Progenitor cell of endocrine pancreas (in vitro differentiated cells): Measurements from ENCODE around the gene TXNDC11. TPM values are rescaled to one million over a fixed set of nuclear protein-coding genes. Genes with fewer than 3 reads are reported as not detected.

ENCODE experiments used
- DNase-seq: peaks from one replicate; pipeline ENCODE4 v3.0.0; 2021; ENCODE audit warnings: low spot score; ENCODE audit not compliant: unreplicated experiment
- H3K27ac Mint-ChIP-seq: 2 replicates; pipeline ENCODE4 v1.8.0; 2021; ENCODE audit warnings: mild to moderate bottlenecking, moderate library complexity, mixed read lengths
- H3K27me3 Mint-ChIP-seq: 2 replicates; pipeline ENCODE4 v1.8.0; 2021; ENCODE audit warnings: mixed read lengths
- H3K36me3 Mint-ChIP-seq: 2 replicates; pipeline ENCODE4 v1.8.0; 2022; ENCODE audit warnings: mixed read lengths; ENCODE audit not compliant: insufficient read depth
- H3K4me1 Mint-ChIP-seq: 2 replicates; pipeline ENCODE4 v1.8.0; 2021; ENCODE audit warnings: low read depth, mixed read lengths
- H3K4me3 Mint-ChIP-seq: 2 replicates; pipeline ENCODE4 v1.8.0; 2021; ENCODE audit warnings: low read depth, mild to moderate bottlenecking, moderate library complexity, mixed read lengths
- H3K9me3 Mint-ChIP-seq: 2 replicates; pipeline ENCODE4 v1.8.0; 2021; ENCODE audit warnings: low read depth, mixed read lengths
- total RNA-seq: library from RNA; stranded (reverse); gene quantifications from 2 replicates; pipeline ENCODE4 v1.2.1, GENCODE V29; 2021
- TF ChIP-seq, protein P1 (sequence below): fragments of 200-600 bp; sonication (generic); IDR thresholded peaks from one replicate; pipeline ENCODE4 v1.5.0; 2021; ENCODE audit warnings: antibody characterized with exemption, mild to moderate bottlenecking; ENCODE audit not compliant: unreplicated experiment

TXNDC11 gene
- total RNA-seq, 1 donor from 2014 or later = 30.8 TPM

- H3K9me3 Mint-ChIP-seq = no peaks in the 10 kb centered on the region
- no peak for DNase-seq
- H3K4me1 Mint-ChIP-seq = peaks cover 6% of the 10 kb centered on the region
- H3K36me3 Mint-ChIP-seq = peaks cover 32% of the 10 kb centered on the region
- H3K27me3 Mint-ChIP-seq = no peaks in the 10 kb centered on the region
- H3K4me3 Mint-ChIP-seq = no peak overlapping the region
- H3K27ac Mint-ChIP-seq = peak overlapping the region; percentile 42
- TF ChIP-seq, protein P1, sequence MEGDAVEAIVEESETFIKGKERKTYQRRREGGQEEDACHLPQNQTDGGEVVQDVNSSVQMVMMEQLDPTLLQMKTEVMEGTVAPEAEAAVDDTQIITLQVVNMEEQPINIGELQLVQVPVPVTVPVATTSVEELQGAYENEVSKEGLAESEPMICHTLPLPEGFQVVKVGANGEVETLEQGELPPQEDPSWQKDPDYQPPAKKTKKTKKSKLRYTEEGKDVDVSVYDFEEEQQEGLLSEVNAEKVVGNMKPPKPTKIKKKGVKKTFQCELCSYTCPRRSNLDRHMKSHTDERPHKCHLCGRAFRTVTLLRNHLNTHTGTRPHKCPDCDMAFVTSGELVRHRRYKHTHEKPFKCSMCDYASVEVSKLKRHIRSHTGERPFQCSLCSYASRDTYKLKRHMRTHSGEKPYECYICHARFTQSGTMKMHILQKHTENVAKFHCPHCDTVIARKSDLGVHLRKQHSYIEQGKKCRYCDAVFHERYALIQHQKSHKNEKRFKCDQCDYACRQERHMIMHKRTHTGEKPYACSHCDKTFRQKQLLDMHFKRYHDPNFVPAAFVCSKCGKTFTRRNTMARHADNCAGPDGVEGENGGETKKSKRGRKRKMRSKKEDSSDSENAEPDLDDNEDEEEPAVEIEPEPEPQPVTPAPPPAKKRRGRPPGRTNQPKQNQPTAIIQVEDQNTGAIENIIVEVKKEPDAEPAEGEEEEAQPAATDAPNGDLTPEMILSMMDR = no peak
Measured at GRCh38 chr16:11725457-11725856, 17.2 kb downstream of the TXNDC11 start.

GRCh38 chr16:11722468-11722808 lies 20.2 kb downstream of the TXNDC11 start:
- no peak overlapping the region for H3K4me3 Mint-ChIP-seq
- H3K4me1 Mint-ChIP-seq = peaks cover 4% of the 10 kb centered on the region
- peaks cover 29% of the 10 kb centered on the region for H3K36me3 Mint-ChIP-seq
- peak overlapping the region; percentile 67 for H3K27ac Mint-ChIP-seq
- no peaks in the 10 kb centered on the region for H3K9me3 Mint-ChIP-seq
- TF ChIP-seq, protein P1 = no peak
- no peak for DNase-seq
- no peaks in the 10 kb centered on the region for H3K27me3 Mint-ChIP-seq

DNA sequence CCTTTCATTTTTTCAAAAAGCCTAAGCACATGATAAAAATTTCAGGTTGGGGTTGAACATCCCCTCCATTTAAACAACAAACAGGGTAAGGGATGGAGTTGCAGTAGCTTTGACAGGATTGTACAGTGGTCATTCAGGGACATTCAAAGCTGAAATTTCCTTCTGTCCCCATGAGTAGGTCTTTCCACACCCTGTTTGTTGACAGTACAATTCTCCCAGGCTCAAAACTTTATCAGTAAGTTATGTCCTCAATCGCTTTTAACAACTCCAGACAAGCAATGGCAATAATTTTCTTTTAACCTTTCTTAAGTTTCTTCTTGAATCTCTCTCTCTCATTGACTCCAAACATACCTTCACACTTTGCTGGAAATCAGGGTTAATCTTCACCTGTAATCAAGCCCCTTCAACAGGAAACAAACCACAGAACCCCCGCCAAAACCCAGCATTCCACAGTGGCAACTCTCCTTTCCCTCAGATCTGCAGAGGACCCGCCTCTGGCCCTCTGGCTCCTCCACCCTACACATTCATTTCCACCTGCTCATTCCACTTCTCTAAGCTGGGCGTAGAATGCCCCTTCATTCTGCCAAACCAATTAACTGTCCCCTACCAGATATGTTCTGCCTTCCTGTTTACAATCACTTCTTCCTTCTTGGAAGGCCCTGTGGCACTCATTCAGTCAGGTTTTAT lies 20.7 kb downstream of the TXNDC11 start:
- Mint-ChIP-seq H3K9me3 (no peaks in the 10 kb centered on the region), H3K4me3 (no peak overlapping the region), H3K27me3 (no peaks in the 10 kb centered on the region), H3K4me1 (peaks cover 4% of the 10 kb centered on the region), H3K36me3 (peaks cover 27% of the 10 kb centered on the region), H3K27ac (peak overlapping the region; percentile 67)
- DNase-seq = no peak
- TF ChIP-seq, protein P1 = no peak

DNA sequence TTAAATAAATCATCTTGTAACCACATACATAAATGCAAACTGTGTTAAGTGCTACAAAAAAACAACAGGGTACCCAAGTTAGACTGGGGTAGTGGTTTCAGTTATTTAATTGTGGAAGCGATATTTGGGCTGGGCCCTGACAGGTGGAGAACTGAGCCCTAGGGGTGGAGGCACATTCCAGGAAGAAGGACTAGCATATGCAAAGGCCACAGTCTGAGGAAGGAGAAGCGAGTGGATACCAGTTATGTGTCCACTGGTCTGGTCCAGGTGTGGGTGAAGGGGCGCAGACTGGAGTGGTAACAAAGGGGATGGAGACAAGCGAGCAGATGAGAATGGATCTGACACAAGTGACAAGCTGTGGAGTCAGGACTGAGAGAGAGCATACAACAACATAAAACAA lies 22.9 kb downstream of the TXNDC11 start:
- peaks cover 12% of the 10 kb centered on the region for H3K4me1 Mint-ChIP-seq
- H3K27ac Mint-ChIP-seq = no peak overlapping the region
- no peak overlapping the region for H3K4me3 Mint-ChIP-seq
- peaks cover 24% of the 10 kb centered on the region for H3K36me3 Mint-ChIP-seq
- no peak for DNase-seq
- no peaks in the 10 kb centered on the region for H3K27me3 Mint-ChIP-seq
- no peaks in the 10 kb centered on the region for H3K9me3 Mint-ChIP-seq
- TF ChIP-seq, protein P1 = no peak

- TF ChIP-seq, protein P1 = no peak
- peaks cover 25% of the 10 kb centered on the region for H3K36me3 Mint-ChIP-seq
- no peak overlapping the region for H3K4me3 Mint-ChIP-seq
- no peak overlapping the region for H3K27ac Mint-ChIP-seq
- H3K27me3 Mint-ChIP-seq = no peaks in the 10 kb centered on the region
- H3K9me3 Mint-ChIP-seq = no peaks in the 10 kb centered on the region
- DNase-seq = no peak
- peaks cover 12% of the 10 kb centered on the region for H3K4me1 Mint-ChIP-seq
Measured at GRCh38 chr16:11719171-11719570, 23.5 kb downstream of the TXNDC11 start.
